GM20431 (cell line): ENCODE results near the gene AUTS2.

Experiments
- in situ Hi-C: fragments of 300-500 bp; cut with MseI, MboI; formaldehyde crosslinking; loops from one replicate; pipeline ENCODE4 v1.15.0; 2020; ENCODE audit warnings: low sequenced_read_pairs; ENCODE audit not compliant: unreplicated experiment

AUTS2 gene

GRCh38 chr7:70595370-70595754 lies 997.1 kb downstream of the AUTS2 start:
- in situ Hi-C loops = no loop called here

- in situ Hi-C loops = no loop called here
These were observed 997.7 kb downstream of the AUTS2 start for GRCh38 chr7:70595755-70596597.

GRCh38 chr7:70596598-70596913 lies 998.3 kb downstream of the AUTS2 start:
- in situ Hi-C loops = no loop called here

- in situ Hi-C loops = no loop called here
These were observed 998.8 kb downstream of the AUTS2 start for GRCh38 chr7:70597066-70597465.

GRCh38 chr7:70598976-70599375 lies 1000.7 kb downstream of the AUTS2 start:
- in situ Hi-C loops = no loop called here

- in situ Hi-C loops = no loop called here
These were observed 1001.3 kb downstream of the AUTS2 start for GRCh38 chr7:70599446-70600190.

- in situ Hi-C loops = no loop called here
These were observed 1002.7 kb downstream of the AUTS2 start for GRCh38 chr7:70600993-70601392.

- in situ Hi-C loops = no loop called here
These were observed 1003.8 kb downstream of the AUTS2 start for GRCh38 chr7:70602117-70602516.

- in situ Hi-C loops = no loop called here
These were observed 1009.0 kb downstream of the AUTS2 start for GRCh38 chr7:70607281-70607680.

- in situ Hi-C loops = no loop called here
These were observed 1009.5 kb downstream of the AUTS2 start for GRCh38 chr7:70607759-70608158.

GRCh38 chr7:70608229-70608628 lies 1010.0 kb downstream of the AUTS2 start:
- in situ Hi-C loops = no loop called here

GRCh38 chr7:70612811-70613210 lies 1014.5 kb downstream of the AUTS2 start:
- in situ Hi-C loops = loop anchor here (10.0 kb wide), 1 partner anchor 62 kb away; no protein-coding TSS in a partner anchor

GRCh38 chr7:70614237-70615045 lies 1016.2 kb downstream of the AUTS2 start:
- in situ Hi-C loops = loop anchor here (10.0 kb wide), 1 partner anchor 60 kb away; no protein-coding TSS in a partner anchor

GRCh38 chr7:70615066-70615606 lies 1016.9 kb downstream of the AUTS2 start:
- in situ Hi-C loops = loop anchor here (10.0 kb wide), 1 partner anchor 60 kb away; no protein-coding TSS in a partner anchor

GRCh38 chr7:70616211-70616610 lies 1017.9 kb downstream of the AUTS2 start:
- in situ Hi-C loops = loop anchor here (10.0 kb wide), 1 partner anchor 59 kb away; no protein-coding TSS in a partner anchor

- in situ Hi-C loops = loop anchor here (10.0 kb wide), 1 partner anchor 58 kb away; no protein-coding TSS in a partner anchor
These were observed 1018.5 kb downstream of the AUTS2 start for GRCh38 chr7:70616821-70617220.

- in situ Hi-C loops = loop anchor here (10.0 kb wide), 1 partner anchor 57 kb away; no protein-coding TSS in a partner anchor
These were observed 1019.8 kb downstream of the AUTS2 start for GRCh38 chr7:70618020-70618551.

GRCh38 chr7:70619130-70619529 lies 1020.9 kb downstream of the AUTS2 start:
- in situ Hi-C loops = loop anchor here (10.0 kb wide), 1 partner anchor 56 kb away; no protein-coding TSS in a partner anchor

GRCh38 chr7:70619659-70620058 lies 1021.4 kb downstream of the AUTS2 start:
- in situ Hi-C loops = loop anchor here (10.0 kb wide), 1 partner anchor 55 kb away; no protein-coding TSS in a partner anchor
